ENCODE results near the gene COMMD6.
"Not testable (repeated sequence)": the region's sequence is repeated elsewhere in the genome, so short reads cannot be mapped to it uniquely, and the experiment has no call there.

The COMMD6 gene

DNA sequence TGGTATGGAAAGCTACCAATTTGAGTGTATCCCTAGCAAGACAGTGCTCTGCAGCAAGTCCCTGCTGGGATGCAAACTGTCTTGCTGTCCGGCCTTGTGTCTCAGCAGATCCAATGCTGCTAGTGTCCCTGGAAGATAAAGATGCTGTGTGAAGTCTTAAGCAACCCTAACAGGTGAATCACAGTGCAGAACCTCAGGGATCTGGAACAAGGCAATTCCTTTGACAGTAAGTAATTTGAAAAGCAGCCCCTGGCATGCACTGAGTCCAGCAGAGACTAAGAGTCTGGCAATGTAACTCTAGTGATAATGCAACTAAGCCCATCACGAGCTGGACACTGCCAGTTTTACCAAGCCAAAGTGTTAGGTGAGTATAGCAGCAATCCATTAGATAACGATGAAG lies 10.3 kb upstream of the COMMD6 start:
- no peak overlapping the region for H3K27ac ChIP-seq
- TF ChIP-seq ZFX (IDR thresholded peaks at IDR 0.05): no peak
- TF ChIP-seq, protein P1, sequence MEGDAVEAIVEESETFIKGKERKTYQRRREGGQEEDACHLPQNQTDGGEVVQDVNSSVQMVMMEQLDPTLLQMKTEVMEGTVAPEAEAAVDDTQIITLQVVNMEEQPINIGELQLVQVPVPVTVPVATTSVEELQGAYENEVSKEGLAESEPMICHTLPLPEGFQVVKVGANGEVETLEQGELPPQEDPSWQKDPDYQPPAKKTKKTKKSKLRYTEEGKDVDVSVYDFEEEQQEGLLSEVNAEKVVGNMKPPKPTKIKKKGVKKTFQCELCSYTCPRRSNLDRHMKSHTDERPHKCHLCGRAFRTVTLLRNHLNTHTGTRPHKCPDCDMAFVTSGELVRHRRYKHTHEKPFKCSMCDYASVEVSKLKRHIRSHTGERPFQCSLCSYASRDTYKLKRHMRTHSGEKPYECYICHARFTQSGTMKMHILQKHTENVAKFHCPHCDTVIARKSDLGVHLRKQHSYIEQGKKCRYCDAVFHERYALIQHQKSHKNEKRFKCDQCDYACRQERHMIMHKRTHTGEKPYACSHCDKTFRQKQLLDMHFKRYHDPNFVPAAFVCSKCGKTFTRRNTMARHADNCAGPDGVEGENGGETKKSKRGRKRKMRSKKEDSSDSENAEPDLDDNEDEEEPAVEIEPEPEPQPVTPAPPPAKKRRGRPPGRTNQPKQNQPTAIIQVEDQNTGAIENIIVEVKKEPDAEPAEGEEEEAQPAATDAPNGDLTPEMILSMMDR (conservative IDR thresholded peaks at IDR 0.05): no peak

DNA sequence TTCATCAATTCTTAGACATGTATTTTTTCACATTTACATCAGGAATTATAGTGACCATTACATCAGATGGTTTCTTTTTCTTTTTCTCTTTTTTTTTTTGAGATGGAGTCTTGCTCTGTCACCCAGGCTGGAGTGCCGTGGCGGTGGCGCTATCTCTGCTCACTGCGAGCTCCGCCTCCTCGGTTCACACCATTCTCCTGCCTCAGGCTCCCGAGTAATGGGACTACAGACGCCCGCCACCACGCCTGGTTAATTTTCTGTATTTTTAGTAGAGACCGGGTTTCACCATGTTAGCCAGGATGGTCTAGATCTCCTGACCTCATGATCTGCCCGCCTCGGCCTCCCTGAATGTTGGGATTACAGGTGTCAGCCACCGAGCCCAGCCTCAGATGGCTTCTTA lies 7.7 kb upstream of the COMMD6 start:
- not testable (repeated sequence) for H3K27ac ChIP-seq

DNA sequence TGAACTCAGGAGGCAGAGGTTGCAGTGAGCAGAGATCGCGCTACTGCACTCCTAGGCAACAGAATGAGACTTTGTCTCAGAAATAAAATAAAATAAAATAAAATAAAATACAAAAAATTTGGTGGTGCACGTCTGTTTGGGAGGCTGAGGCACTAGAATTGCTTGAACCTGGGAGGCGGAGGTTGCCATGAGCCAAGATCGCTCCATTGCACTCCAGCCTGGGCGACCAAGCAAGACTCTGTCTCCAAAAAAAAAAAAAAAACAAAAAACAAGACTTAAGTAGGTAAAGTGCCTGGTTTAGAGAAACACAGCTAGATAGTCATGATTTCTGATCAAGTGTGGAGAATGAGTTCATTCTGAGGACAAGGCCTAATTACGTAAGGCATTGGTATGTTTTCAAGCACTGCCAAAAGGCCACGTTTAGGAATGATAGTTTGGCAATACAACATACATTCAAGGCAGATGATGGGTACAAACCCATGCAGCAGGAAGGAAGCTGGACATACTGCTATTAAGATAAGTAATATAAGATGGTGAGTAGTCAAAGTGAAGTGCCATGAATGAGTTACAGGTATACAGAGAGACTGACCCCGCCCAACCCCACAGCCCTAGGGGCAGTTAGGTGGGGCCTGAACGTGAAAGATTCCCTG lies 7.2 kb upstream of the COMMD6 start:
- no peak overlapping the region for H3K27ac ChIP-seq
- TF ChIP-seq ZFX (IDR thresholded peaks at IDR 0.05): no peak
- TF ChIP-seq, protein P1 (conservative IDR thresholded peaks at IDR 0.05): no peak

DNA sequence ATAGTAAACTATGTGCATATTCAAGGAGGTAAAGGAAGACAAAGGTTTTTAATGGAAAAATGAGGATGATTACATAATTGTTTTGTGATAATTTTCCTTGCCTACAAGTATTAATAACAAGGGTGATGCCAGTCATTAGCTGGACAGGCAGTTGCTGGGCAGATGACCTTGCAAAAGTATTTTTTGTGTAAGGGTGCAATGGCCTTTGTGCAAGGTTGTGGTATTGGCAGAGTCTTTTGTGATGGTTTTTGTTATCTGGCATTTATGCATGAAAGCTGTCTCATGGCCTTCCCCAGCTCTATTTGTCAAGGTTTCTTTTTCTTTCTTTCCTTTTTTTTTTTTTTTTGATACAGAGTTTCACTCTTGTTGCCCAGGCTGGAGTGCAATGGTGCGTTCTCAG lies 4.3 kb upstream of the COMMD6 start:
- H3K27ac ChIP-seq: no peak overlapping the region
- no peak for TF ChIP-seq ZFX (IDR thresholded peaks at IDR 0.05)
- TF ChIP-seq, protein P1 (conservative IDR thresholded peaks at IDR 0.05): no peak

DNA sequence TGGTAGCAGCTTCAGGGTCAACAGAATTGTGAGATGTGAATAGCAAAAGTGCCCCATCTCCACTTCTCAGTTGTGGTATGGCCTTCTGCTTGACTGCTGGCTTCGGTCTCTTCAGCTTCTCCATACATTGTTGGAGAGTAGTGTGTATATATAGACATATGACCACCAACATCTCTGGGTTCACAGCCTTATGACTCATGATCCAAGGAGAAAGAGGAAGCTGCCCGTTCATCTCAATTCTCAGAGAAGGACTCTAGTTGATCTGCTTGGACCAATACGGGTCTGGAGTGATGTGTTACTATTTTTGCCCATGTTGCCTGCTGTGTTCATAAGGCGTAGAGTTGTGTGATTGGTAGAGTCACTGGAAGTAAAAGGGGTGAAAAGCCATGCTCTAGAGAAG lies 3.6 kb upstream of the COMMD6 start:
- no peak for TF ChIP-seq ZFX (IDR thresholded peaks at IDR 0.05)
- TF ChIP-seq, protein P1 (conservative IDR thresholded peaks at IDR 0.05): no peak
- H3K27ac ChIP-seq: no peak overlapping the region

DNA sequence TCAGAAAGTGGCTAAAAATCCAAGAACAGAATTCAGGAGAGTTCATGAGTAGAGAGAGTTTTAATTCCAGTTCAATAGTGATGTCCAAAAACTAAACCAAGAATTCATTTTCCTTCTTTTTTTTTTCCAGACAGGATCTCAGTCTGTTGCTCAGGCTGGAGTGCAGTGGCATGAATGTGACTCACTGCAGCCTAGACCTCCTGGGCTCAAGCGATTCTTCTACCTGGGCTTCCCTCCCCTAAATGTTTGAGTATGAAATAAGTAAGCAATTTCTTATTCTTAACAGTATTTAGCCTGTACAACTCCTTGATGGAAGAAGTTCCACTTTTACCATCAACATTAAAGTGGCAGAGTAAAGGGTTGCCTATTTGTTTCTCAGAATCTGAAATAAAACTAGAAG lies 3.8 kb downstream of the COMMD6 start:
- TF ChIP-seq, protein P1 (conservative IDR thresholded peaks at IDR 0.05): no peak
- H3K27ac ChIP-seq: no peak overlapping the region

DNA sequence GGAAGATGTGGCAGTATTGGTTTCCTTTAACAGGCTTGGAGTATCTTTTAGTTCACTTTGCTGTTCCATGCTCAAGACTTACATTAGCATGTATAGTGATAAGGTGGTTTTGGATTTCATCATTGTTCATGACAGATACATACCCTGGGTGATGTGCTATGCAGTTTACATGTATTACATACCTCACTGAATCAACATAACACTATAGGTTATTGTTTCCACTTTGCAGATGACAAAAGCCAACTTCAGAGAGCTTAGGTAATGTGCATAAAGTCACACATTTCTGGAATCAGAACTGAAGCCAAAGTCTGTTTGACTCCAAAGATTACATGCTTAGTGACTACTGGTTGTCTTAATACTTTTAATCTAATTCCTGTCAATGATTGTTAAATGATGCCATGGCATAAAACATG lies 7.1 kb downstream of the COMMD6 start:
- no peak overlapping the region for H3K27ac ChIP-seq
- TF ChIP-seq ZFX (IDR thresholded peaks at IDR 0.05): no peak
- TF ChIP-seq, protein P1 (conservative IDR thresholded peaks at IDR 0.05): no peak

DNA sequence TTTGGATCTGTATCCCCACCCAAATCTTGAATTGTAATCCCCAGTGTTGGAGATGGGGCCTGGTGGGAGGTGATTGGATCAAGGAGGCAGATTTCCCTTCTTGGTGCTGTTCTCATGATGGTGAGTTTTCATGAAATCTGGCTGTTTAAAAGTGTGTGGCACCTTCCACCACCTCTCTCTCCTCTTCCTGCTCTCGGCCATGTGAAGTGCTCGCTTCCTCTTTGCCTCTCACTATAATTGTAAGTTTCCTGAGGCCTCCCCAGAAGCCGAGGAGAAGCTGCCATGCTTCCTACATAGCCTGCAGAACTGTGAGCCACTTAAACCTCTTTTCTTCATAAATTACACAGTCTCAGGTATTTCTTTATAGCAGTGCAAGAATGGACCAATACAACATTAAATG lies 15.7 kb downstream of the COMMD6 start:
- no peak overlapping the region for H3K27ac ChIP-seq
- TF ChIP-seq, protein P1 (conservative IDR thresholded peaks at IDR 0.05): no peak
- no peak for TF ChIP-seq ZFX (IDR thresholded peaks at IDR 0.05)

All from C4-2B (cell line).